Brain microvascular endothelial cell (primary cell): ENCODE results near the gene MARK1.

Source experiments
- DNase-seq: peaks from one replicate; pipeline ENCODE4 v3.0.0-alpha.2; 2020
- H3K27ac ChIP-seq: fragments of 250-450 bp; sonication (Bioruptor Pico); 2 replicates; pipeline ENCODE4 v1.5.1; 2020; ENCODE audit warnings: mild to moderate bottlenecking, moderate library complexity
- H3K27me3 ChIP-seq: fragments of 250-450 bp; sonication (Bioruptor Pico); replicated peaks from 2 replicates; pipeline ENCODE4 v1.5.1; 2020; ENCODE audit warnings: mild to moderate bottlenecking
- H3K36me3 ChIP-seq: fragments of 250-450 bp; sonication (Bioruptor Pico); replicated peaks from 2 replicates; pipeline ENCODE4 v1.5.1; 2020; ENCODE audit warnings: mild to moderate bottlenecking
- H3K4me3 ChIP-seq: 2 replicates; pipeline ENCODE4 v1.5.1; 2011; ENCODE audit warnings: low read depth, mild to moderate bottlenecking, control low read depth, low read length, moderate library complexity
- in situ Hi-C: cut with HindIII; loops from 2 replicates; pipeline ENCODE4 v1.10.0; 2017; ENCODE audit warnings: low sequenced_read_pairs, low pct_ligation_motif_present
- TF ChIP-seq, protein P1 (sequence below): IDR thresholded peaks from 2 replicates; pipeline ENCODE4 v1.5.1; 2011; ENCODE audit warnings: low read depth, mild to moderate bottlenecking, moderate library complexity, low read length, control low read depth, inconsistent platforms; ENCODE audit errors: missing control alignments

The MARK1 gene

DNA sequence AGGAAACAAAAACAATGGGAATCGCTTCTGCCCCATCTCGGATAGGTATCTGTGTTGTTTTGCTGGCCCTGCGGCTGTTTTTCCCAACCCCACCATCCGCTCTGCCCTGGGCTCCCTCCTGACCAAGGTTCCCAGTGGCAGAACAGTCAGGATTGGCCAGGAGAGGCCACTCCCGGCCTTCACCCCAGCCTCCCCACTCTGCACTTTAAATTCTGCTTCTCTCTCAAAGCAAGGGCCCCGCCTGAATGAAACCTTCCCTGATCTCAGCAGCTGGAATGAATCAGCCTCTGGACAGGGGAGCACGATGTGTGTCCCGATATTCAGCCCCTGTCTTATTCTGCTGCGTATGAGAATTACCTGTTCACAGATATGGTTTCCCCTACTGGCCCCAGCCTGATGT is 178.5 kb downstream of the MARK1 start:
- no peaks in the 10 kb centered on the region for H3K36me3 ChIP-seq
- TF ChIP-seq, protein P1, sequence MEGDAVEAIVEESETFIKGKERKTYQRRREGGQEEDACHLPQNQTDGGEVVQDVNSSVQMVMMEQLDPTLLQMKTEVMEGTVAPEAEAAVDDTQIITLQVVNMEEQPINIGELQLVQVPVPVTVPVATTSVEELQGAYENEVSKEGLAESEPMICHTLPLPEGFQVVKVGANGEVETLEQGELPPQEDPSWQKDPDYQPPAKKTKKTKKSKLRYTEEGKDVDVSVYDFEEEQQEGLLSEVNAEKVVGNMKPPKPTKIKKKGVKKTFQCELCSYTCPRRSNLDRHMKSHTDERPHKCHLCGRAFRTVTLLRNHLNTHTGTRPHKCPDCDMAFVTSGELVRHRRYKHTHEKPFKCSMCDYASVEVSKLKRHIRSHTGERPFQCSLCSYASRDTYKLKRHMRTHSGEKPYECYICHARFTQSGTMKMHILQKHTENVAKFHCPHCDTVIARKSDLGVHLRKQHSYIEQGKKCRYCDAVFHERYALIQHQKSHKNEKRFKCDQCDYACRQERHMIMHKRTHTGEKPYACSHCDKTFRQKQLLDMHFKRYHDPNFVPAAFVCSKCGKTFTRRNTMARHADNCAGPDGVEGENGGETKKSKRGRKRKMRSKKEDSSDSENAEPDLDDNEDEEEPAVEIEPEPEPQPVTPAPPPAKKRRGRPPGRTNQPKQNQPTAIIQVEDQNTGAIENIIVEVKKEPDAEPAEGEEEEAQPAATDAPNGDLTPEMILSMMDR = no peak
- no peak overlapping the region for H3K27ac ChIP-seq
- in situ Hi-C loops = no loop called here
- DNase-seq = no peak
- no peaks in the 10 kb centered on the region for H3K27me3 ChIP-seq
- H3K4me3 ChIP-seq = no peak overlapping the region

- Histone ChIP-seq H3K27me3 (no peaks in the 10 kb centered on the region), H3K36me3 (no peaks in the 10 kb centered on the region), H3K27ac (no peak overlapping the region), H3K4me3 (no peak overlapping the region)
- DNase-seq = no peak
- TF ChIP-seq, protein P1 = no peak
- in situ Hi-C loops = no loop called here
Measured at GRCh38 chr1:220707160-220707559, 179.2 kb downstream of the MARK1 start.

- no peak overlapping the region for H3K27ac ChIP-seq
- TF ChIP-seq, protein P1 = no peak
- no peak overlapping the region for H3K4me3 ChIP-seq
- no peaks in the 10 kb centered on the region for H3K27me3 ChIP-seq
- DNase-seq = no peak
- H3K36me3 ChIP-seq = no peaks in the 10 kb centered on the region
- in situ Hi-C loops = no loop called here
Measured at GRCh38 chr1:220708244-220708643, 180.3 kb downstream of the MARK1 start.

GRCh38 chr1:220708936-220709801 is 181.2 kb downstream of the MARK1 start:
- no peak overlapping the region for H3K4me3 ChIP-seq
- in situ Hi-C loops = no loop called here
- no peaks in the 10 kb centered on the region for H3K27me3 ChIP-seq
- DNase-seq = no peak
- no peak overlapping the region for H3K27ac ChIP-seq
- TF ChIP-seq, protein P1 = no peak
- no peaks in the 10 kb centered on the region for H3K36me3 ChIP-seq

DNA sequence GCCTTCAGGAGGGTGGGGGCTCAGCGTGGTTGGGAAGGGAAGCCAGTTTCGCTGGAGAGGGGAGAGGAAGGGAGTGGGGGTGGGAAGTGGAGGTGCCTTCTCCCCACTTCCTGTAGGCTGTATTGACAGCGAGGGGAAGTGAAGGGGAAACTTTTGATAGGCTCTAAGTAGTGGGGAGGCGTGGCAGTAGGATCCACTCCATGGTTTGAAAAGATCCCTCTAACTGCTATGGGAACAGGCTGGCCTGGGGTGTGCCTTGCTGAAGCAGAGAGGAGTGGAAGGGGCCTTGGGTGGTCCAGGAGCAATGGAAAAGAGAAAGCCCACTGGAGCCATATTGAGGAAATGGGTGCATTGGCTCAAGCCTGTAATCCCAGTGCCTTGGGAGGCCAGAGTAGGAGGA is 182.4 kb downstream of the MARK1 start:
- no peaks in the 10 kb centered on the region for H3K36me3 ChIP-seq
- no peak for DNase-seq
- in situ Hi-C loops = no loop called here
- no peaks in the 10 kb centered on the region for H3K27me3 ChIP-seq
- H3K4me3 ChIP-seq = no peak overlapping the region
- H3K27ac ChIP-seq = no peak overlapping the region
- TF ChIP-seq, protein P1 = no peak
